ENCODE measurements around the gene WDSUB1.

WDSUB1 gene

GRCh38 chr2:159283529-159283928 is 3.0 kb downstream of the WDSUB1 start:
- DNase-seq (ENCODE audit: insufficient read length, low spot score), result no peak
- peak; percentile 6 for FAIRE-seq
- no peak for TF ChIP-seq POLR2A (IDR thresholded peaks at IDR 0.05; ENCODE audit: low read depth, low read length)

- no peak for TF ChIP-seq POLR2A (IDR thresholded peaks at IDR 0.05; ENCODE audit: low read depth, low read length)
- FAIRE-seq, result no peak
- no peak for DNase-seq (ENCODE audit: insufficient read length, low spot score)
Observed at GRCh38 chr2:159281002-159281401, 5.5 kb downstream of the WDSUB1 start.

- no peak for TF ChIP-seq POLR2A (IDR thresholded peaks at IDR 0.05; ENCODE audit: low read depth, low read length)
- DNase-seq (ENCODE audit: insufficient read length, low spot score) (no peak), FAIRE-seq (peak; percentile 27)
Observed at GRCh38 chr2:159279700-159280099, 6.8 kb downstream of the WDSUB1 start.

DNA sequence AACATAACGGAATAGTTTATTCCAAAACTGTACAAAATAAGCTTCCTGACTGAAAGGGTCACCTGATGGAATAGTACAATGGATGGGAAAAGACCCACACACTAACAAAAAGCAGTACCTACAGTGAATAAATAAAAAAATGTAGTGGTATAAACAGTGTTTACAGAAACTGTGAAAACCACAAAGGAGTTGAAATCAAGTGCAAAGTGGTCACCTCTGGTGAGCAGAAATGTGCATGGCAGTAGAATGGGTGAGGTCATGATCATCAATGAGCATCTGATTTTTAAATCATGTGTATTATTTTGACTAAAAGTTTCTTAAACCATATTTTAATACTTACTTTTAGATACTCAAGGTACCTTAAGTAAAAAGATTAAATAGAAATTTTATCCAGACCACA is 11.4 kb downstream of the WDSUB1 start:
- no peak for TF ChIP-seq POLR2A (IDR thresholded peaks at IDR 0.05; ENCODE audit: low read depth, low read length)
- no peak for FAIRE-seq
- DNase-seq (ENCODE audit: insufficient read length, low spot score), result no peak

- no peak for DNase-seq (ENCODE audit: insufficient read length, low spot score)
- no peak for TF ChIP-seq POLR2A (IDR thresholded peaks at IDR 0.05; ENCODE audit: low read depth, low read length)
- peak; percentile 43 for FAIRE-seq
Observed at GRCh38 chr2:159272156-159272555, 14.3 kb downstream of the WDSUB1 start.

DNA sequence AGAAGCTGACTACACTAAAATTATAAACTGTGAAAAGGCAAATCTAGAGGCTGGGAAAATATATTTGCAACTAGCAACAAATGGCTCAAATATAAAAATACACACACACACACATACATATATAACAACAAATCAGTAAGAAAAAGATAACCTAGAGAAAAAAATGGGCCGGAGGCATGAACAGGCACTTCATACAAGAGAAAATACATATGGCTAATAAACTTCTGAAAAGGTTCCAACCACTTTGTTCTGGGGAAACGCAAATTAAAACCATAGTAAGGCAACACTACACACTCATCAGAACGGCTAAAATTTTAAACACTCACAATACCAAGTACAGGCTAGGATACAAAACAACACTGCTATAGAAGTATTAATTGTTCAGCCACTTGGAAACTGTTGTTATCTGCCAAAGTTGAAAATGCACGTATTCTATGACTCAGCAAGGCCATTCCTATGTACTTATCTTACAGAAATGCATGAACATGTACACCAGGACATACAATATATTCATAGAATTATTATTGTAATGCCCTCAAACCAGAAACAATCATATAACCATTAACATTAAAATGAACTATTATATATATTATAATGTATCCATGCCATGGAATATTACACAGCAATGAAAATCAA is 15.6 kb downstream of the WDSUB1 start:
- TF ChIP-seq POLR2A (IDR thresholded peaks at IDR 0.05; ENCODE audit: low read depth, low read length), result no peak
- no peak for FAIRE-seq
- no peak for DNase-seq (ENCODE audit: insufficient read length, low spot score)

DNA sequence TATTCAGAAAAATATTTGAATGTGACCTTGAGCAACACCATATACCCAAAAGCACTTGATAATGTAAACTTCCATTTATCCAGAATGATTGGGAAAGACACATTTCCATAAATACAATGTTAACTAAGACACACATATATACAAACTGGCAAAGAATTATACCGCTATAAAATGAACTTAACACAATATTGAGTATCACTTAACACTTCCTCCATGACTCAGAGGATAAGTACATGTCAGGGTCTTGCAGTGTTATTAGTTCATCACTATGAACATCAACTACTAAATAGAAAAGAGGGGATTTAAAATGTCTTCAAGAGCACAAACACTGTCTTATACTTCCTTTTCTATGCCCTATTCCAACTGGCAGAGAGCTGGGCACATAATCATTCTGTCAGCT is 18.6 kb downstream of the WDSUB1 start:
- FAIRE-seq (peak; percentile 58), DNase-seq (ENCODE audit: insufficient read length, low spot score) (no peak)
- TF ChIP-seq POLR2A (IDR thresholded peaks at IDR 0.05; ENCODE audit: low read depth, low read length), result no peak

GRCh38 chr2:159266554-159266953 is 19.9 kb downstream of the WDSUB1 start:
- FAIRE-seq, result no peak

DNA sequence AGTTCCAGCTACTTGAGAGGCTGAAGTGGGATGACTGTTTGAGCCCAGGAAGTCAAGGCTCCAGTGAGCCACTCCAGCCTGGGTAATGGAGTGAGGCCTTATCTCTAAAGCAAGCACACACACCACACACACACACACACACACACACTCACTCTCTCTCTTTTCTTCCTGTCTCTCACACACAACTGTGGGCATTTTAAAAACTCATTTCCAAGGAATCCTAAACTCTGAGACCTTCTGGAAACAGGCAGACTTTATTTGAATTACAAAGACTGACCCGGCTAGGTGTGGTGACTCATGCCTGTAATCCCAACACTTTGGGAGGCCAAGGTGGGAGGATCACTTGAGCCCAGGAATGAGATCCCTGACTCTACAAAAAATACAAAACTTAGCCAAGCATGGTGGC is 21.3 kb downstream of the WDSUB1 start:
- no peak for TF ChIP-seq POLR2A (IDR thresholded peaks at IDR 0.05; ENCODE audit: low read depth, low read length)
- FAIRE-seq, result peak; percentile 93
- DNase-seq (ENCODE audit: insufficient read length, low spot score), result peak; percentile 9

More at GRCh38 chr2:159266554-159266953, 19.9 kb downstream of the WDSUB1 start:
- DNase-seq (ENCODE audit: insufficient read length, low spot score), result no peak
- TF ChIP-seq POLR2A (IDR thresholded peaks at IDR 0.05; ENCODE audit: low read depth, low read length), result no peak

GRCh38 chr2:159262904-159263303 is 23.6 kb downstream of the WDSUB1 start:
- FAIRE-seq (no peak), DNase-seq (ENCODE audit: insufficient read length, low spot score) (no peak)

DNA sequence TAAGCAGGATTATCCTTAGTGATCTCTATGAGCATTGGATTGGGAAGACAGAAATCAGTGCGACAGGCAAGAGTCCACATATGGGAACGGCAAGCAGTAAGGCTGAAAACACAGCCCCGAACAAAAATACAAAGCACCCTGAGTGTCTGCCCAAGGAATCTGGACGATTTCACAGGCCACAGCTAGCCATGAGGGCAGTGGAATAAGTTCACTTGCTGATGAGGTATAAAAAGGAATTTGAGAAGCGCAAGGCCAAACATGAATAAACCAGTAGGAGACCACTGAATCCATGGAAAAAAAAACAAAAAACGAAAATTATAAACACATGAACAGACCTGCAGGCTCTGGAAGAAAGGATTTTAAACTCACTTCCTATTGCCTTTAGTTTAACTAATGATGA is 24.3 kb downstream of the WDSUB1 start:
- no peak for TF ChIP-seq POLR2A (IDR thresholded peaks at IDR 0.05; ENCODE audit: low read depth, low read length)
- DNase-seq (ENCODE audit: insufficient read length, low spot score), result no peak
- no peak for FAIRE-seq

More at GRCh38 chr2:159262904-159263303, 23.6 kb downstream of the WDSUB1 start:
- TF ChIP-seq POLR2A (IDR thresholded peaks at IDR 0.05; ENCODE audit: low read depth, low read length), result no peak

- FAIRE-seq (no peak), DNase-seq (ENCODE audit: insufficient read length, low spot score) (no peak)
- no peak for TF ChIP-seq POLR2A (IDR thresholded peaks at IDR 0.05; ENCODE audit: low read depth, low read length)
Observed at GRCh38 chr2:159256159-159256558, 30.3 kb downstream of the WDSUB1 start.

GRCh38 chr2:159252905-159253304 is 33.6 kb downstream of the WDSUB1 start:
- FAIRE-seq, result peak; percentile 27
- no peak for TF ChIP-seq POLR2A (IDR thresholded peaks at IDR 0.05; ENCODE audit: low read depth, low read length)
- no peak for DNase-seq (ENCODE audit: insufficient read length, low spot score)

DNA sequence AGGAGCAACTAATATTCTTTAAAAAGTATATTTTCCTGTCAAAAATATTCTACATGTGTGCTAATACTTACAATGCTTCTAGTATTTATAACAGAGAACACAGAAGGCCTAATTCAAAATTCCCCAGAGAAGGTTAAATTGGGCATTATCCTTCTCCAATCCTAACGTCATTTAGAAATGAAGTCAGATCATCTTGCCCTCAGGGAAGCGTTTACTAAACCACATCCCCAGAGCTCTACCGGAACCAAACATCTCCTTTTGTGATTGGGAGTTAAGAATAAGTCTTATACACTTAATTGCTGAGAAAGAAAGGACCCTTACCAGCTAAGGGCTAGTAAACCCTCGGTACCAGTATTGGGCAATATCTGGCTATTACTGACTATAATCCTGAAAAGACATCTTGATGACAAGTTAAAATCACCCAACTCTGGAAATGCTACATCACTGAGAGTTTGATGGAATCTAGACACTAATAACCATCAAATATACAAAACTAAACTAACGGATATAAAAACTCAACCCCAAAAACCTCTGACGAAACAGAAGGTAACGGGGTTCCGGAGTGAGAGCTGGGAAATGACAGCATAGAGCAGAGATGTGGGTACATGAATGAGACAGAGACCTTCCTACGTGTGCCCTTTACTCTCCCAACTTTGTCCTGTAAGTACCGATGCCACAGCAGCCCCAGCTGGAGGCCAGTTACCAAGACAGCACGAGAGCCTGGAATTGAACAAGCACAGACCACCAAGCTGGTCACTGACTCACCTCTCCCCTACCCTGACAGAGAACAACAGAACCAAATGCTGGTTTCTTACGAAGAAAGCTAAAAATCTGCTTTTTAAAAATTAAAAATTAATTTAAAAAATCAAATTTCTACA is 35.0 kb downstream of the WDSUB1 start:
- TF ChIP-seq POLR2A (IDR thresholded peaks at IDR 0.05; ENCODE audit: low read depth, low read length), result no peak
- no peak for DNase-seq (ENCODE audit: insufficient read length, low spot score)
- no peak for FAIRE-seq

Data from H54 (cell line).